BLaER1 treated with 17β-estradiol and CSF1 and Interleukin-3, amounts not matched to agents 10 nM and 100 nM (cell line): Measurements from ENCODE around the gene SLC43A2.
"Not testable (repeated sequence)": the region's sequence is repeated elsewhere in the genome, so short reads cannot be mapped to it uniquely, and the experiment has no call there.

Source experiments
- H3K27ac ChIP-seq, 11 experiments: shearing (Covaris generic); formaldehyde crosslinking; 2 replicates each; pipeline ENCODE4 v1.8.1; 2022
- H3K27me3 ChIP-seq, 11 experiments: shearing (Covaris generic); formaldehyde crosslinking; 2 replicates each; pipeline ENCODE4 v1.8.1; 2022
- H3K36me3 ChIP-seq, 11 experiments: shearing (Covaris generic); formaldehyde crosslinking; 2 replicates each; pipeline ENCODE4 v1.8.1; 2022
- H3K4me1 ChIP-seq, 10 experiments: shearing (Covaris generic); formaldehyde crosslinking; 2 replicates each; pipeline ENCODE4 v1.8.1; 2022
- H3K4me2 ChIP-seq, 11 experiments: shearing (Covaris generic); formaldehyde crosslinking; 2 replicates each; pipeline ENCODE4 v1.8.1; 2022
- H3K4me3 ChIP-seq, 10 experiments: shearing (Covaris generic); formaldehyde crosslinking; 2 replicates each; pipeline ENCODE4 v1.8.1; 2022
- H3K9ac ChIP-seq, 11 experiments: shearing (Covaris generic); formaldehyde crosslinking; 2 replicates each; pipeline ENCODE4 v1.8.1; 2022
- H3K9me3 ChIP-seq, 11 experiments: shearing (Covaris generic); formaldehyde crosslinking; replicated peaks in 1 of 11; 2 replicates each; pipeline ENCODE4 v1.8.1; 2022
- H4K20me1 ChIP-seq, 11 experiments: shearing (Covaris generic); formaldehyde crosslinking; 2 replicates each; pipeline ENCODE4 v1.8.1; 2022
- Cebpa-rat ChIP-seq, 11 experiments: shearing (Covaris generic); IDR thresholded peaks; 2 replicates each; pipeline ENCODE4 v1.8.1; 2022

Gene SLC43A2

DNA sequence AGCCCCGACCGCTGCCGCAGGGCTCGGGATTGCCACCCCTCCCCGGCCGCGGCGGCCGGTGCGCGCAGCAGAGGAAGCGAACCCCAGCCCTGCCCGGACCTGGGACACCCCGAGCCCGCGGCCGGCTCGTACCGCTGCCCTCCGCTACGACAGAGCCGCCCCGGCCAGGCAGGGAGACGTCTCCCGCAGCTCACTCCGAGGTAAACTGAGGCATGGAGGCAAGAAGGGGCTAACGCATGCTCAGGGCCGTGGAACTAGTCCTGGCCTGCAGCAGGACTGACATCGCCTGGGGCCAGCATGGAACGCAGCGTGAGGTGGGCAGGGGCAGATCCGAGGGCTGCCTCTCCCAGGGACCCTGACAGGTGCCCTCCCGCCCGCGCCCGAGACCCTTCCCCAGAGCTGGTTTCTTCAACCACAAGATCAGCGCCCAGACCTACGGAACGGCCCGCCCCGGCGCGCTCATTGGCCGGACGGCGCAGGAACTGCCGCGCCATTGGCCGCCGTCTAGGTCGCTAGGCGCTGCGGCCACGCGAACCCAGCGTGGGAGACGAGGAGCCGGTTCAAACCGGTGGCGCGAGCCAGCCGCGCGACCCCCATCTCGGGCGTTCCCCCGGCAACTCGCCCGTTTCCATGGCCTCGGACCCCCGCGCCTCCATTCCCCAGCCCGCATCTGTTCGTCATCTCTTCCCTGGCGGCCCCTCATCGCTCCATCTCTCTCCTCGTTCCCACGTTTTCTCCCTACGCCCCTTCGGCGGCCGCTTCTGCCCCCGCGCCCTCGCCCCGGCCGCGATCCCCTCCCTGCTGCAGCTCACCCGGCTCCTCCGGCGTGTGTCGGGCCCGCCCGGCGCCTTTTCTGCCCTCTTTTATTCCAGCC, at the start of gene SLC43A2:
TSS of gene SLC43A2 (minus strand) at position 853 of the 874 bp plus-strand sequence. CDS start 960 bp downstream, outside the sequence.
- Histone ChIP-seq H3K4me3 (peak within 1 kb of the TSS; percentile 73 to 98 (median 88)), H3K27ac (peak within 1 kb of the TSS; percentile 86 to 95 (median 92)), H3K9me3 (peaks cover 0 to 8% (median 0%) of the 10 kb centered on the region in 11 experiments; a peak in 1 of 22 replicates), H3K4me1 (peaks cover 58 to 71% (median 68%) of the 10 kb centered on the region in 10 experiments), H3K9ac (peak within 1 kb of the TSS; percentile 87 to 94 (median 90)), H4K20me1 (peaks cover 0 to 38% (median 5%) of the 10 kb centered on the region in 11 experiments; a peak in 7 of 22 replicates), H3K36me3 (peaks cover 0 to 48% (median 36%) of the 10 kb centered on the region in 11 experiments; a peak in 19 of 22 replicates), H3K4me2 (peak within 1 kb of the TSS; percentile 97 to 100 (median 99)), H3K27me3 (no peaks in the 10 kb centered on the region; a peak in 1 of 22 replicates)
- no peak for TF ChIP-seq Cebpa-rat (IDR thresholded peaks at IDR 0.05)

GRCh38 chr17:1676401-1676800, 47.8 kb upstream of the SLC43A2 start:
- H3K36me3 ChIP-seq = peaks cover 99 to 100% (median 100%) of the 10 kb centered on the region in 11 experiments
- no peaks in the 10 kb centered on the region for H3K4me1 ChIP-seq
- H3K4me2 ChIP-seq = no peak overlapping the region
- H3K9ac ChIP-seq = no peak overlapping the region
- H3K9me3 ChIP-seq = no peaks in the 10 kb centered on the region
- H3K27ac ChIP-seq = no peak overlapping the region
- TF ChIP-seq Cebpa-rat (IDR thresholded peaks at IDR 0.05) = no peak
- H4K20me1 ChIP-seq = peaks cover 66 to 100% (median 98%) of the 10 kb centered on the region in 11 experiments
- no peak overlapping the region for H3K4me3 ChIP-seq
- no peaks in the 10 kb centered on the region for H3K27me3 ChIP-seq

GRCh38 chr17:1673041-1673785, 44.6 kb upstream of the SLC43A2 start:
- Histone ChIP-seq H3K27me3 (no peaks in the 10 kb centered on the region), H3K27ac (0 out of 22 replicates have a peak overlapping the region, but pooled peaks of 1 of the 11 experiments have one; percentile 6), H3K4me1 (no peaks in the 10 kb centered on the region), H3K9ac (no peak overlapping the region), H4K20me1 (peaks cover 60 to 100% (median 98%) of the 10 kb centered on the region in 11 experiments), H3K36me3 (peaks cover 98 to 100% (median 99%) of the 10 kb centered on the region in 11 experiments), H3K4me3 (no peak overlapping the region), H3K9me3 (no peaks in the 10 kb centered on the region), H3K4me2 (no peak overlapping the region)
- no peak for TF ChIP-seq Cebpa-rat (IDR thresholded peaks at IDR 0.05)

GRCh38 chr17:1663934-1664333, 35.3 kb upstream of the SLC43A2 start:
- H3K4me3 ChIP-seq, H3K27me3 ChIP-seq, H3K4me1 ChIP-seq, H3K9ac ChIP-seq, H3K4me2 ChIP-seq, H3K9me3 ChIP-seq, H3K27ac ChIP-seq: not testable (repeated sequence)
- peaks cover 58 to 100% (median 97%) of the 10 kb centered on the region in 11 experiments; a peak in 21 of 22 replicates for H4K20me1 ChIP-seq
- peaks cover 99 to 100% (median 100%) of the 10 kb centered on the region in 11 experiments for H3K36me3 ChIP-seq

DNA sequence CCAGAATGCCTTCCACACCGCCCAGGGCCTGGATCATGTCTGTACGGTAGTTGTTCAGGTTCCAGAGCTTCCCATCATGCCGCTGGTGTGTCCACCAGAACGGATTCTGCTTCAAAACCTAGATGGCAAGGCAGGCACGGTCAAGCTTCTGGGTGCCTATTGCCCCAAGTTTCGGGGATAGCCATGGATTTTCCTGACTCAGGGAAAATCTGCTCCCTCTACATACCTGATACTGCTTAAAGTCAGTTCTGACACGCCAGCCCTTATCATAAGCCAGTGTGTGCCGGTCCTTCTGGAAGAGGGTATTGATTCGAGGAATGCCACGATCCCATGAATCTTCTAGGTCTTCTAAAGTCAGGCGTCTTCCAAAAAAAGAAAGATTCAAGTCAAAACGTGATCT, 32.4 kb upstream of the SLC43A2 start:
- Histone ChIP-seq H3K9me3 (no peaks in the 10 kb centered on the region), H3K4me2 (no peak overlapping the region), H3K4me3 (no peak overlapping the region), H3K9ac (no peak overlapping the region), H4K20me1 (peaks cover 29 to 99% (median 90%) of the 10 kb centered on the region in 11 experiments; a peak in 21 of 22 replicates), H3K27me3 (no peaks in the 10 kb centered on the region), H3K4me1 (no peaks in the 10 kb centered on the region), H3K36me3 (peaks cover 100% of the 10 kb centered on the region in 11 experiments), H3K27ac (no peak overlapping the region)
- TF ChIP-seq Cebpa-rat (IDR thresholded peaks at IDR 0.05) = no peak

DNA sequence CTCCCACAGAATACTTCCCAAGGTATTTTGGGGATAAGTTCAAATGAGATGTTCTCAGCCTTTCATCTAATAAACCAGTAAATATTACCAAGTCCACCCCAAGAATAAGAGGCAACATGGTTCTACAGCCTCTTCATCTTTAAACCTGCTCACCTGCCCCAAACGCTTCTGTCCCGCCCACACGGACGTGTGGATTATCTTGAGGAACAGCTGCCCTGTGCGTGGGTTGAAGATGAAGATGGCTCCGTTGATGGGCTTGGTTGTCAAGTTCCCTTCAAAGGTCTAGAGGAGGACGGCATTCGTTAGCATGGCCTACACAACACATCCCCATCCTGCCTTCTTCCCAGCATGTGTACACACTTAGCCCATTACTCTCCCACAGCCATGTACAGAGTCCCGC, 29.5 kb upstream of the SLC43A2 start:
- no peak overlapping the region for H3K4me2 ChIP-seq
- H3K4me3 ChIP-seq = no peak overlapping the region
- no peaks in the 10 kb centered on the region for H3K27me3 ChIP-seq
- no peak overlapping the region for H3K9ac ChIP-seq
- no peak overlapping the region for H3K27ac ChIP-seq
- TF ChIP-seq Cebpa-rat (IDR thresholded peaks at IDR 0.05) = no peak
- peaks cover 0 to 4% (median 0%) of the 10 kb centered on the region in 10 experiments; a peak in 5 of 20 replicates for H3K4me1 ChIP-seq
- H4K20me1 ChIP-seq = peaks cover 9 to 99% (median 86%) of the 10 kb centered on the region in 11 experiments; a peak in 20 of 22 replicates
- H3K36me3 ChIP-seq = peaks cover 100% of the 10 kb centered on the region in 11 experiments
- H3K9me3 ChIP-seq = no peaks in the 10 kb centered on the region

- Histone ChIP-seq H3K36me3 (peaks cover 88 to 89% (median 88%) of the 10 kb centered on the region in 11 experiments), H3K4me2 (no peak overlapping the region), H3K27me3 (no peaks in the 10 kb centered on the region), H3K4me3 (no peak overlapping the region), H3K4me1 (peaks cover 19 to 37% (median 29%) of the 10 kb centered on the region in 10 experiments), H3K9me3 (no peaks in the 10 kb centered on the region), H3K27ac (no peak overlapping the region), H3K9ac (0 out of 22 replicates have a peak overlapping the region, but pooled peaks of 2 of the 11 experiments have one; percentile 8 to 12), H4K20me1 (peaks cover 11 to 91% (median 79%) of the 10 kb centered on the region in 11 experiments; a peak in 20 of 22 replicates)
- no peak for TF ChIP-seq Cebpa-rat (IDR thresholded peaks at IDR 0.05)
Measured at GRCh38 chr17:1653735-1654134, 25.1 kb upstream of the SLC43A2 start.

- H3K9ac ChIP-seq, H3K27me3 ChIP-seq, H3K4me2 ChIP-seq, H3K27ac ChIP-seq, H3K4me3 ChIP-seq, H3K9me3 ChIP-seq: not testable (repeated sequence)
- Histone ChIP-seq H4K20me1 (peaks cover 11 to 82% (median 69%) of the 10 kb centered on the region in 11 experiments; a peak in 20 of 22 replicates), H3K36me3 (peaks cover 79 to 80% (median 79%) of the 10 kb centered on the region in 11 experiments), H3K4me1 (peaks cover 28 to 45% (median 38%) of the 10 kb centered on the region in 10 experiments)
Measured at GRCh38 chr17:1652794-1653193, 24.2 kb upstream of the SLC43A2 start.

DNA sequence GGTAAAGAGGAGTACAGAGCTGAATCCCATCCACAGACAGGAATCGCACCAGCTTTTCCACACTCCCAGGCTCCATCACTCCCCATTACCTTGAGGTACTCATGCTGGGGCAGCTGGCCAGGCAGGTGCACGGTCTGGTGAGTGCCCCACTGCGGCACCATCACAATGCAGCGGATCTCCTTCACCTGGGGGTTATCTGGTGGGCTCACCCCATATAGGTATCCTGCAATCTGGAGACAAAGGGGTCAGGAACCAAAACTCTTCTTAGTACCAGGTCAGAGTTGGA, 22.9 kb upstream of the SLC43A2 start:
- H3K27me3 ChIP-seq = no peaks in the 10 kb centered on the region
- peaks cover 66 to 71% (median 66%) of the 10 kb centered on the region in 11 experiments for H3K36me3 ChIP-seq
- H3K4me2 ChIP-seq = peak overlapping the region in 9 of 11 experiments; percentile 91 to 100 (median 98); a peak in 15 of 22 replicates
- H3K9ac ChIP-seq = peak overlapping the region in 4 of 11 experiments; percentile 5 to 85 (median 50); a peak in 4 of 22 replicates
- H3K27ac ChIP-seq = peak overlapping the region in 1 of 11 experiments; percentile 88; a peak in 2 of 22 replicates
- H3K9me3 ChIP-seq = no peaks in the 10 kb centered on the region
- no peak overlapping the region for H3K4me3 ChIP-seq
- peaks cover 11 to 71% (median 62%) of the 10 kb centered on the region in 11 experiments; a peak in 20 of 22 replicates for H4K20me1 ChIP-seq
- H3K4me1 ChIP-seq = peaks cover 41 to 58% (median 51%) of the 10 kb centered on the region in 10 experiments
- TF ChIP-seq Cebpa-rat (IDR thresholded peaks at IDR 0.05) = no peak
